PC-3 (cell line): ENCODE measurements around the gene PLAAT4. TPM values are rescaled to one million over a fixed set of nuclear protein-coding genes. Genes with fewer than 3 reads are reported as not detected.
"Not testable (repeated sequence)": the region's sequence is repeated elsewhere in the genome, so short reads cannot be mapped to it uniquely, and the experiment has no call there.

ENCODE experiments used
- ATAC-seq: fragments of 200-7000 bp; cut with Tn5 transposase; 2 replicates; pipeline ENCODE4 v1.9.1; 2020; ENCODE audit warnings: mild to moderate bottlenecking, moderate library complexity
- BruUV-seq: library from RNA; stranded (reverse); fragments of 400-500 nt; replicated peaks from 2 replicates; lab custom pipeline; 2021; lab: Mats Ljungman, UMichigan
- CTCF ChIA-PET: fragments of 300-600 bp; sonication (Branson Sonifier 250); formaldehyde crosslinking; loops from one replicate; lab custom pipeline; 2022; ENCODE audit warnings: antibody characterized with exemption; lab: Charles Lee
- POLR2A ChIA-PET: fragments of 300-600 bp; sonication (Branson Sonifier 250); formaldehyde crosslinking; loops from one replicate; lab custom pipeline; 2022; ENCODE audit warnings: antibody characterized with exemption; ENCODE audit not compliant: unreplicated experiment; lab: Charles Lee
- DNase-seq: peaks from one replicate; pipeline ENCODE4 v3.0.0-alpha.2; 2015
- H2AFZ ChIP-seq: fragments of 300-600 bp; sonication (generic); 2 replicates; pipeline ENCODE4 v1.6.0; 2016; ENCODE audit warnings: antibody characterized with exemption, low read length
- H3F3A ChIP-seq: fragments of 300-600 bp; sonication (generic); one replicate; pipeline ENCODE4 v1.6.0; 2017; ENCODE audit warnings: antibody characterized with exemption, low read length, control low read depth, mild to moderate bottlenecking; ENCODE audit not compliant: unreplicated experiment
- H3K27ac ChIP-seq: fragments of 300-600 bp; sonication (generic); 2 replicates; pipeline ENCODE4 v1.5.1; 2016; ENCODE audit warnings: mild to moderate bottlenecking, low read length
- H3K27me3 ChIP-seq: fragments of 300-600 bp; sonication (generic); 2 replicates; pipeline ENCODE4 v1.6.1; 2016; ENCODE audit warnings: low read length, mixed read lengths
- H3K36me3 ChIP-seq: fragments of 300-600 bp; sonication (generic); 2 replicates; pipeline ENCODE4 v1.6.1; 2016; ENCODE audit warnings: low read depth, mixed run types, low read length, mixed read lengths
- H3K4me1 ChIP-seq: fragments of 300-600 bp; sonication (generic); 2 replicates; pipeline ENCODE4 v1.5.1; 2016; ENCODE audit warnings: low read length; ENCODE audit not compliant: insufficient read depth
- H3K4me2 ChIP-seq: fragments of 300-600 bp; sonication (generic); 2 replicates; pipeline ENCODE4 v1.6.0; 2016; ENCODE audit warnings: low read length
- H3K4me3 ChIP-seq: fragments of 300-600 bp; sonication (generic); 2 replicates; pipeline ENCODE4 v1.5.1; 2016; ENCODE audit warnings: mild to moderate bottlenecking, low read length, mixed read lengths
- H3K79me2 ChIP-seq: fragments of 300-600 bp; sonication (generic); 2 replicates; pipeline ENCODE4 v1.6.1; 2017; ENCODE audit warnings: low read length, mixed read lengths
- H3K9ac ChIP-seq: fragments of 300-600 bp; sonication (generic); 2 replicates; pipeline ENCODE4 v1.6.0; 2016; ENCODE audit warnings: mild to moderate bottlenecking, low read length
- H3K9me2 ChIP-seq: fragments of 300-600 bp; sonication (generic); replicated peaks from 2 replicates; pipeline ENCODE4 v1.6.1; 2016; ENCODE audit warnings: mixed run types, low read length, mixed read lengths
- H3K9me3 ChIP-seq: fragments of 300-600 bp; sonication (generic); 2 replicates; pipeline ENCODE4 v1.6.1; 2016; ENCODE audit warnings: low read length, mixed read lengths
- H4K20me1 ChIP-seq: fragments of 300-600 bp; sonication (generic); 2 replicates; pipeline ENCODE4 v1.6.1; 2016; ENCODE audit warnings: low read length, mixed read lengths
- EZH2 ChIP-seq: fragments of 300-600 bp; sonication (generic); IDR thresholded peaks from one replicate; pipeline ENCODE4 v1.6.1; 2017; ENCODE audit warnings: antibody characterized with exemption, mild to moderate bottlenecking, low read length; ENCODE audit not compliant: unreplicated experiment
- EZH2phosphoT487 ChIP-seq: fragments of 300-600 bp; sonication (generic); IDR thresholded peaks from 2 replicates; pipeline ENCODE4 v1.6.1; 2018; ENCODE audit warnings: mild to moderate bottlenecking, antibody characterized with exemption, low read length, borderline replicate concordance
- intact Hi-C: fragments of 100-400 bp; cut with micrococcal nuclease; formaldehyde crosslinking; loops from 2 replicates; pipeline ENCODE4 v1.9.0; 2023
- total RNA-seq: library from RNA; depleted of rRNA; stranded (reverse); fragments of >200 nt; gene quantifications from 2 replicates; pipeline ENCODE4 v1.2.3, GENCODE V29; 2014
- TF ChIP-seq, protein P1 (sequence below): fragments of 300-600 bp; sonication (generic); conservative IDR thresholded peaks from 2 replicates; pipeline ENCODE4 v1.5.1; 2017; ENCODE audit warnings: antibody characterized with exemption, low read depth, mild to moderate bottlenecking, low read length

PLAAT4 gene
- total RNA-seq, 1 experiment from 2014 or later, result 5.4 TPM

- no peak overlapping the region for H3K9ac ChIP-seq
- H3K79me2 ChIP-seq, result no peaks in the 10 kb centered on the region
- no peak for DNase-seq
- no peak overlapping the region for H3K4me3 ChIP-seq
- no peaks in the 10 kb centered on the region for H3K36me3 ChIP-seq
- no peaks in the 10 kb centered on the region for H3K9me3 ChIP-seq
- peaks cover 35% of the 10 kb centered on the region for H3K4me1 ChIP-seq
- intact Hi-C loops, result no loop called here
- H3K4me2 ChIP-seq, result no peak overlapping the region
- H4K20me1 ChIP-seq, result no peaks in the 10 kb centered on the region
- TF ChIP-seq, protein P1, sequence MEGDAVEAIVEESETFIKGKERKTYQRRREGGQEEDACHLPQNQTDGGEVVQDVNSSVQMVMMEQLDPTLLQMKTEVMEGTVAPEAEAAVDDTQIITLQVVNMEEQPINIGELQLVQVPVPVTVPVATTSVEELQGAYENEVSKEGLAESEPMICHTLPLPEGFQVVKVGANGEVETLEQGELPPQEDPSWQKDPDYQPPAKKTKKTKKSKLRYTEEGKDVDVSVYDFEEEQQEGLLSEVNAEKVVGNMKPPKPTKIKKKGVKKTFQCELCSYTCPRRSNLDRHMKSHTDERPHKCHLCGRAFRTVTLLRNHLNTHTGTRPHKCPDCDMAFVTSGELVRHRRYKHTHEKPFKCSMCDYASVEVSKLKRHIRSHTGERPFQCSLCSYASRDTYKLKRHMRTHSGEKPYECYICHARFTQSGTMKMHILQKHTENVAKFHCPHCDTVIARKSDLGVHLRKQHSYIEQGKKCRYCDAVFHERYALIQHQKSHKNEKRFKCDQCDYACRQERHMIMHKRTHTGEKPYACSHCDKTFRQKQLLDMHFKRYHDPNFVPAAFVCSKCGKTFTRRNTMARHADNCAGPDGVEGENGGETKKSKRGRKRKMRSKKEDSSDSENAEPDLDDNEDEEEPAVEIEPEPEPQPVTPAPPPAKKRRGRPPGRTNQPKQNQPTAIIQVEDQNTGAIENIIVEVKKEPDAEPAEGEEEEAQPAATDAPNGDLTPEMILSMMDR, result no peak
- TF ChIP-seq EZH2phosphoT487 (no peak), EZH2 (no peak)
- ChIA-PET CTCF (no interaction called here), POLR2A (no interaction called here)
- H2AFZ ChIP-seq, result no peak overlapping the region
- no peak overlapping the region for H3K27ac ChIP-seq
- H3K27me3 ChIP-seq, result no peaks in the 10 kb centered on the region
- H3F3A ChIP-seq, result no peaks in the 10 kb centered on the region
- ATAC-seq, result no peak
- BruUV-seq, result no TSS peak
- H3K9me2 ChIP-seq, result no peaks in the 10 kb centered on the region
Observed at GRCh38 chr11:63534895-63535461, 1.6 kb upstream of the PLAAT4 start.

- intact Hi-C loops, result no loop called here
- TF ChIP-seq, protein P1, result no peak
- TF ChIP-seq EZH2phosphoT487 (no peak), EZH2 (no peak)
- Histone ChIP-seq H3K4me2 (no peak overlapping the region), H3K27ac (no peak overlapping the region), H3K9me3 (no peaks in the 10 kb centered on the region), H3K9me2 (no peaks in the 10 kb centered on the region), H3K4me1 (peaks cover 35% of the 10 kb centered on the region), H3K27me3 (no peaks in the 10 kb centered on the region), H2AFZ (no peak overlapping the region), H3K36me3 (no peaks in the 10 kb centered on the region), H3K4me3 (no peak overlapping the region), H3F3A (no peaks in the 10 kb centered on the region), H3K79me2 (no peaks in the 10 kb centered on the region), H4K20me1 (no peaks in the 10 kb centered on the region), H3K9ac (no peak overlapping the region)
- no TSS peak for BruUV-seq
- CTCF ChIA-PET, result no interaction called here
- no peak for ATAC-seq
- POLR2A ChIA-PET, result no interaction called here
- no peak for DNase-seq
Observed at GRCh38 chr11:63535734-63536133, 874 bp upstream of the PLAAT4 start.

GRCh38 chr11:63537293-63538101 lies 889 bp downstream of the PLAAT4 start:
- no TSS peak for BruUV-seq
- Histone ChIP-seq H3F3A (no peaks in the 10 kb centered on the region), H3K9ac (no peak overlapping the region), H3K27ac (no peak overlapping the region), H3K9me3 (no peaks in the 10 kb centered on the region), H3K27me3 (no peaks in the 10 kb centered on the region), H2AFZ (peak overlapping the region; percentile 89), H3K9me2 (no peaks in the 10 kb centered on the region), H3K4me3 (peak overlapping the region; percentile 53; the same call in 1 of the 2 replicates), H3K79me2 (no peaks in the 10 kb centered on the region), H4K20me1 (no peaks in the 10 kb centered on the region), H3K4me2 (peak overlapping the region; percentile 77), H3K36me3 (no peaks in the 10 kb centered on the region), H3K4me1 (peaks cover 20% of the 10 kb centered on the region)
- TF ChIP-seq EZH2phosphoT487, result no peak
- no peak for TF ChIP-seq EZH2
- TF ChIP-seq, protein P1, result no peak
- ChIA-PET CTCF (no interaction called here), POLR2A (no interaction called here)
- ATAC-seq, result peak; percentile 39
- no peak for DNase-seq
- intact Hi-C loops, result no loop called here

DNA sequence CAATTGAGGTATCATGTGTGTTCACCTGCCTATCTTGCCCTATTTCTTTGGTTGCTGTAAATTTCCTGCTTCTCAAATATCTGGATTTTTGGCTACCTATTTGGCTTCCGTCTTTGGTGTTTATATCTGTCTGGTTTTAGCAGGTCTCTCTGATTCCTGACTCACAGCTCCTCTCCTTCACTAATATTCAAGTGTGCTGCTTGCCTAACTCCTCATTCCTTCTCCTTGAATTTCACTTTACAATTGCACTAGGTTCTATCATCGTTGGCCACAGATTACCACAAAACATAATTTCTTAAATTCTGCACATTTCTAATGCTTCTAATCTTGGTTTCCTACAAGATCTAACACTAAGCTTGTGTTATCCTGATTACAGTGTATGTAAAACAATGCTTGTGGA lies 5.9 kb downstream of the PLAAT4 start:
- H3K79me2 ChIP-seq, H3K4me2 ChIP-seq, H3K9me2 ChIP-seq, H3K4me1 ChIP-seq, H3K9me3 ChIP-seq, H3K36me3 ChIP-seq, BruUV-seq, H2AFZ ChIP-seq, H3K27ac ChIP-seq, intact Hi-C loops, H3K4me3 ChIP-seq, H3K9ac ChIP-seq, CTCF ChIA-PET, H3K27me3 ChIP-seq, POLR2A ChIA-PET, ATAC-seq, H3F3A ChIP-seq, DNase-seq, H4K20me1 ChIP-seq: not testable (repeated sequence)
